Right lobe of liver (tissue), 4 donors: Measurements from ENCODE around the gene SARS2.

Experiments used
- CTCF ChIP-seq, 4 donors: fragments of 200-600 bp in 3 of 4; fragments of 450-650 bp in 1 of 4; IDR thresholded peaks; one replicate each; pipeline versions ENCODE4 v1.5.1 to v1.8.0; 2016 to 2022; ENCODE audit warnings: antibody characterized with exemption in 4 of 4, mild to moderate bottlenecking in 2 of 4
- POLR2A ChIP-seq: fragments of 450-650 bp; IDR thresholded peaks from one replicate; pipeline ENCODE4 v1.6.1; 2017; ENCODE audit warnings: antibody characterized with exemption, mild to moderate bottlenecking
- donor health status: DM: no; HTN: no; CAD: no.
- donor health status: DM: no; HTN: no; CAD: no.
- donor health status: DM: no; HTN: yes; CAD: no.

- TF ChIP-seq POLR2A = no peak
- no peak for TF ChIP-seq CTCF (IDR thresholded peaks at IDR 0.05)
These were observed 35.6 kb downstream of the SARS2 start for GRCh38 chr19:38894968-38895367.
